HEK293T (cell line): Measurements from ENCODE around the gene ATP10A.

Experiments
- ARNT ChIP-seq: fragments of 450-650 bp; IDR thresholded peaks from 2 replicates; pipeline ENCODE4 v1.6.1; 2017; ENCODE audit warnings: mild to moderate bottlenecking
- BHLHE40 ChIP-seq: fragments of 450-650 bp; IDR thresholded peaks from 2 replicates; pipeline ENCODE4 v1.6.1; 2016; ENCODE audit warnings: mild to moderate bottlenecking, moderate library complexity, borderline replicate concordance
- CTBP1 ChIP-seq: fragments of 450-650 bp; IDR thresholded peaks from 2 replicates; pipeline ENCODE4 v1.6.1; 2016; ENCODE audit warnings: borderline replicate concordance
- FOXK2 ChIP-seq: fragments of 450-650 bp; IDR thresholded peaks from 2 replicates; pipeline ENCODE4 v1.6.1; 2016; ENCODE audit warnings: mild to moderate bottlenecking
- HDGF ChIP-seq: fragments of 450-650 bp; IDR thresholded peaks from 2 replicates; pipeline ENCODE4 v1.6.1; 2017; ENCODE audit warnings: antibody characterized with exemption, borderline replicate concordance
- L3MBTL2 ChIP-seq: fragments of 450-650 bp; conservative IDR thresholded peaks from 2 replicates; pipeline ENCODE4 v1.6.1; 2016; ENCODE audit warnings: mild to moderate bottlenecking
- LEF1 ChIP-seq: fragments of 450-650 bp; IDR thresholded peaks from 2 replicates; pipeline ENCODE4 v1.6.1; 2017; ENCODE audit warnings: mild to moderate bottlenecking, borderline replicate concordance
- NFRKB ChIP-seq: fragments of 450-650 bp; IDR thresholded peaks from 2 replicates; pipeline ENCODE4 v1.6.1; 2016; ENCODE audit warnings: mild to moderate bottlenecking, moderate library complexity
- SP1 ChIP-seq: fragments of 450-650 bp; IDR thresholded peaks from 2 replicates; pipeline ENCODE4 v1.6.1; 2017
- SUZ12 ChIP-seq: fragments of 450-650 bp; IDR thresholded peaks from 2 replicates; pipeline ENCODE4 v1.6.1; 2016; ENCODE audit warnings: mild to moderate bottlenecking
- ZNF384 ChIP-seq: fragments of 450-650 bp; IDR thresholded peaks from 2 replicates; pipeline ENCODE4 v1.6.1; 2016

GRCh38 chr15:25832158-25832557 is 31.0 kb downstream of the ATP10A start:
- TF ChIP-seq BHLHE40 (no peak), SUZ12 (no peak), FOXK2 (no peak), LEF1 (no peak), SP1 (no peak), L3MBTL2 (no peak), ZNF384 (no peak), ARNT (no peak), HDGF (no peak), CTBP1 (no peak), NFRKB (no peak)
